ENCODE measurements around the gene CLCN1.

CLCN1 gene

GRCh38 chr7:143331179-143331801 lies 15.4 kb downstream of the CLCN1 start:
- TF ChIP-seq CTCF (IDR thresholded peaks at IDR 0.05): no peak
- DNase-seq (ENCODE audit: low spot score): no peak
- no peak overlapping the region for H3K4me3 ChIP-seq
- no peak overlapping the region for H3K27ac ChIP-seq

- TF ChIP-seq CTCF (IDR thresholded peaks at IDR 0.05): no peak
- Histone ChIP-seq H3K4me3 (no peak overlapping the region), H3K27ac (no peak overlapping the region)
- no peak for DNase-seq (ENCODE audit: low spot score)
These were observed 18.3 kb downstream of the CLCN1 start for GRCh38 chr7:143334244-143334643.

- no peak for DNase-seq (ENCODE audit: low spot score)
- no peak for TF ChIP-seq CTCF (IDR thresholded peaks at IDR 0.05)
- H3K4me3 ChIP-seq: no peak overlapping the region
- no peak overlapping the region for H3K27ac ChIP-seq
These were observed 21.3 kb downstream of the CLCN1 start for GRCh38 chr7:143337216-143337615.

GRCh38 chr7:143341842-143342241 lies 25.9 kb downstream of the CLCN1 start:
- H3K4me3 ChIP-seq: no peak overlapping the region
- H3K27ac ChIP-seq: no peak overlapping the region
- TF ChIP-seq CTCF (IDR thresholded peaks at IDR 0.05): no peak
- DNase-seq (ENCODE audit: low spot score): no peak

GRCh38 chr7:143343596-143343995 lies 27.7 kb downstream of the CLCN1 start:
- Histone ChIP-seq H3K4me3 (no peak overlapping the region), H3K27ac (no peak overlapping the region)
- no peak for TF ChIP-seq CTCF (IDR thresholded peaks at IDR 0.05)
- no peak for DNase-seq (ENCODE audit: low spot score)

GRCh38 chr7:143345428-143345900 lies 29.6 kb downstream of the CLCN1 start:
- no peak for TF ChIP-seq CTCF (IDR thresholded peaks at IDR 0.05)
- DNase-seq (ENCODE audit: low spot score): no peak
- Histone ChIP-seq H3K4me3 (peak overlapping the region; percentile 54), H3K27ac (no peak overlapping the region)

- Histone ChIP-seq H3K27ac (no peak overlapping the region), H3K4me3 (no peak overlapping the region)
- DNase-seq (ENCODE audit: low spot score): no peak
- TF ChIP-seq CTCF (IDR thresholded peaks at IDR 0.05): no peak
These were observed 30.1 kb downstream of the CLCN1 start for GRCh38 chr7:143346018-143346417.
